Limb (tissue), 2 donors: ENCODE data around the gene CMAS.

Experiments
- DNase-seq, 2 donors: peaks; one replicate each; pipeline ENCODE4 v3.0.0-alpha.2; 2016; ENCODE audit errors: extremely low spot score in 2 of 2

The CMAS gene

DNA sequence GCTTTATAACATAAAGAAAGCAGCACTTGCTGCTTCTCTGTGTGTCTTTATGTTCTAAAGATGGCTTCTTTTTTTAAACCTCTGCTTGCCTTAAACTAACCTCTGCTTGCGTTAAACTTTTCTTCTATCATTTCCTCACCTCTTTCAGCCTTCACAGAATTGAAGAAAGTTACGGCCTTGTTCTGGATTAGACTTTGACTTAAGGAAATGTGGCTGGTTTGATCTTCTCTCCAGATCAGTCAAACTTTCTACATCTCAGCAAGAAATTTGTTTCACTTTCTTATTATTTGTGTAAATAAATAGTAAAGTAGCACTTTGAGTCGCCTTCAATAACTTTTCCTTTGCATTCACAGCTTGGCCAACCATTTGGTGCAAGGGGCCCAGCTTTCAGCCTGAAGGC, 64.2 kb downstream of the CMAS start:
- DNase-seq, result no peak
